ENCODE data around the gene APC2.

DNA sequence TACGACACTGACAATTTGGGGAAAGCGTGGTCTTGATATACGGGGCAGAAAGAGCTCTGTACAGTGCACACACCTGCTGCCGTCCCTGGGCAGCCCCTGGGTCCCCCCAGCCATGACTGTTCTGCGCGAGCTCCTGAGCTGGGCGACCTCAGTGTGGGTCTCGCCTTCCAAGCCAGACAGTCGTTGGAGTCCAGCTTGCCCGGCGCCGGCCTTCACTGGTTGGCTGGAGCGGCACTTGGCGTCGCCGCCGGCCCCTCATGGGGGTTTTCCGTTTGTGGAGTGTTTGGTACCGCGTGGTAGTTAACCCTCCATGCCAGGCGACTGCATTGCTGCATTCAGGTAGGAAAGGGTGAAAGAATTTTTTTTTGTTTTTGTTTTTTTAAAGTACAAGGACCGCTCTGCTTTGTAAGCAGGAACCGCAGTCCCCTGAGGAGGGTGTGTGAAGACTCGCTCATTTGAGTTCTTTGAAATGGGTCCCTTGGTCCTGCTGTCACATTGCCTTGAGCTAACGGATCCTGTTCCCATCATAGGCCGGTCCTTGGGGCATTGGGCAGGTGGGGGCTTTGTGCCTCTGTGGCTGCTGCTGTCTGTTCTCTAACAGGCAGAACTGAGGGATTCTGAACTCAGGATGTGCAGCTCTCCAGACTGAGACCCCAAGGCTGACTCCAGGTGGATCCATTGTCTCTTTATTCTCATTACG, 22.6 kb upstream of the APC2 start:
- TF ChIP-seq EP300 (IDR thresholded peaks at IDR 0.05) (no peak), POLR2A (IDR thresholded peaks at IDR 0.05; ENCODE audit: low read depth) (no peak), POLR2AphosphoS5 (IDR thresholded peaks at IDR 0.05) (no peak)
- TF ChIP-seq, protein P1, sequence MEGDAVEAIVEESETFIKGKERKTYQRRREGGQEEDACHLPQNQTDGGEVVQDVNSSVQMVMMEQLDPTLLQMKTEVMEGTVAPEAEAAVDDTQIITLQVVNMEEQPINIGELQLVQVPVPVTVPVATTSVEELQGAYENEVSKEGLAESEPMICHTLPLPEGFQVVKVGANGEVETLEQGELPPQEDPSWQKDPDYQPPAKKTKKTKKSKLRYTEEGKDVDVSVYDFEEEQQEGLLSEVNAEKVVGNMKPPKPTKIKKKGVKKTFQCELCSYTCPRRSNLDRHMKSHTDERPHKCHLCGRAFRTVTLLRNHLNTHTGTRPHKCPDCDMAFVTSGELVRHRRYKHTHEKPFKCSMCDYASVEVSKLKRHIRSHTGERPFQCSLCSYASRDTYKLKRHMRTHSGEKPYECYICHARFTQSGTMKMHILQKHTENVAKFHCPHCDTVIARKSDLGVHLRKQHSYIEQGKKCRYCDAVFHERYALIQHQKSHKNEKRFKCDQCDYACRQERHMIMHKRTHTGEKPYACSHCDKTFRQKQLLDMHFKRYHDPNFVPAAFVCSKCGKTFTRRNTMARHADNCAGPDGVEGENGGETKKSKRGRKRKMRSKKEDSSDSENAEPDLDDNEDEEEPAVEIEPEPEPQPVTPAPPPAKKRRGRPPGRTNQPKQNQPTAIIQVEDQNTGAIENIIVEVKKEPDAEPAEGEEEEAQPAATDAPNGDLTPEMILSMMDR (IDR thresholded peaks at IDR 0.05) = no peak
